Myocyte (in vitro differentiated cells): Measurements from ENCODE around the gene ICAM3. TPM values are rescaled to one million over a fixed set of nuclear protein-coding genes. Genes with fewer than 3 reads are reported as not detected.
"Not testable (repeated sequence)": the region's sequence is repeated elsewhere in the genome, so short reads cannot be mapped to it uniquely, and the experiment has no call there.

ENCODE experiments used
- DNase-seq: peaks from one replicate; pipeline ENCODE4 v3.0.0-alpha.2; 2012; ENCODE audit warnings: low read depth
- total RNA-seq: library from RNA; depleted of rRNA; stranded (reverse); fragments of >200 nt; gene quantifications from 2 replicates; pipeline ENCODE4 v1.2.3, GENCODE V29; 2014

ICAM3 gene
- total RNA-seq, 1 donor from 2014 or later = 5.3 TPM

- DNase-seq = no peak
Observed at GRCh38 chr19:10346509-10346908, 7.1 kb upstream of the ICAM3 start.

GRCh38 chr19:10344780-10345179 is 5.4 kb upstream of the ICAM3 start:
- no peak for DNase-seq

GRCh38 chr19:10343495-10343894 is 4.1 kb upstream of the ICAM3 start:
- DNase-seq = no peak

GRCh38 chr19:10339977-10340376 is 553 bp upstream of the ICAM3 start:
- DNase-seq = no peak

- no peak for DNase-seq
Observed at GRCh38 chr19:10338940-10339339, 484 bp downstream of the ICAM3 start.

- DNase-seq = not testable (repeated sequence)
Observed at GRCh38 chr19:10336725-10337124, 2.7 kb downstream of the ICAM3 start.

GRCh38 chr19:10335352-10335985 is 4.0 kb downstream of the ICAM3 start:
- no peak for DNase-seq

- peak; percentile 94 for DNase-seq
Observed at GRCh38 chr19:10334588-10335351, 4.7 kb downstream of the ICAM3 start.

GRCh38 chr19:10333758-10334587 is 5.5 kb downstream of the ICAM3 start:
- no peak for DNase-seq

- DNase-seq = peak; percentile 98
Observed at GRCh38 chr19:10332965-10333757, 6.3 kb downstream of the ICAM3 start, which contains the start of gene RAVER1. RAVER1 (minus strand) TSS chr19:10333529; CDS start chr19:10333507, 22 bp downstream.

GRCh38 chr19:10332158-10332964 is 7.1 kb downstream of the ICAM3 start:
- DNase-seq = no peak

GRCh38 chr19:10329555-10329954 is 9.9 kb downstream of the ICAM3 start:
- DNase-seq = no peak

GRCh38 chr19:10328558-10329429 is 10.6 kb downstream of the ICAM3 start:
- DNase-seq = no peak

GRCh38 chr19:10327793-10328192 is 11.6 kb downstream of the ICAM3 start:
- DNase-seq = peak; percentile 44

- DNase-seq = no peak
Observed at GRCh38 chr19:10325732-10326131, 13.7 kb downstream of the ICAM3 start.

GRCh38 chr19:10321874-10322835 is 17.3 kb downstream of the ICAM3 start:
- DNase-seq = no peak

GRCh38 chr19:10321417-10321797 is 18.0 kb downstream of the ICAM3 start:
- no peak for DNase-seq
